ENCODE data around the gene DGLUCY.

DNA sequence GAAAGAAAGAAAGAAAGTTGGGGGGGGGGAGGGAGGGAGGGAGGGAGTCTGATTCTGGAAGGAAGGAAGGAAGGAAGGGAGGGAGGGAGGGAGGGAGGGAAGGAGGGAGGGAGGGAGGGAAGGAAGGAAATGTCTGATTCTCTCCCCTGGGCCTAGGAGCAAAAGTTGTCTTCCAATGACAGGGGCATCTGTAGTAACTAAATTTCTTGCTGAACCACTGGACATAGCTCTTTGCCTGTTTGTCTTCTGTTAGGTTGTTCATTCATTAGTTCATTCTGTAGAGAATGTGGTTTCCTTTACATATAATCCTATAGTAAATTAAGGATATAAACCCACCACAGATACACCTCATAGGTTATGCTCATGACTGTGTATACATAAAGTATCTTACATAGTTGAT lies 70.7 kb downstream of the DGLUCY start:
- no peak for TF ChIP-seq EZH2 (IDR thresholded peaks at IDR 0.05; ENCODE audit: insufficient read depth, poor library complexity, severe bottlenecking)
- no peak for TF ChIP-seq EZH2phosphoT487 (IDR thresholded peaks at IDR 0.05; ENCODE audit: insufficient read depth, low read depth)

All from GM23248 (cell line).